GM19351 (cell line): ENCODE results near the gene HIVEP3.
A peak's percentile ranks its signal among the peaks of the same experiment; 100 is the strongest.

ENCODE experiments used
- ATAC-seq: cut with Tn5 transposase; IDR thresholded peaks from one replicate; pipeline ENCODE4 v1.9.1; 2021; ENCODE audit warnings: mild to moderate bottlenecking, moderate library complexity; ENCODE audit not compliant: unreplicated experiment

HIVEP3 gene

GRCh38 chr1:41894808-41895483 is 23.8 kb downstream of the HIVEP3 start:
- no peak for ATAC-seq

DNA sequence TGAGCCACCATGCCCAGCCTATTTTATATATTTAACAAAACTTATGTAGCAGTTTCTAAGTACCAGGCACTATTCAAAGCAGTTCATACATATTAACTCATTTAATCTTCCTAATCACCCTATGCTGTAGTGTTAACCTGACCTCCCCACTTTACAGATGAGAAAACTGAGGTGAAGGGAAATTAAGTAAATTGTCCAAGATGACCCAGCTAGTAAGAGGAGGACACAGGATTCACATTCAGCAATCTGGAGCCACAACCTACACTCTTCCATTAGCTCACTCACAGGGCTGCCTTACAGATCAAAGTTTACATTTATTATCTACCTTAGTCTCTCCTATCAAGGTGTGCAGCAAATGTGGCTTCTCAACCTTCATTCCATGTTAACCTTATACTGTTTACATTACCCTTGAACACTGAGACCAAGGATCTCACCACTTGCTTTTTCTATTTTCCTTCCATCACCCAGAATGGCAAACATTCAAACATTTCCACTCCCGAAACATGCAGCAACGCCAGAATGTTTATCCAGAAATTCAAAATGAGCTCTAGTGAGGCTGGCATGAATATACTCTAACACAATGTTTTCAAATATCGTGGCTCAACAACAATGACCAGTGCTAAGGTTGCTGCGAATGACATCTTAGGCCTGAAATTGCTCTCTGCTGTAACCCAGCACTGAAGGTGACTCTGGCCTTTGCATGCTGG is 24.5 kb downstream of the HIVEP3 start:
- ATAC-seq, result no peak

GRCh38 chr1:41892301-41892781 is 26.4 kb downstream of the HIVEP3 start:
- ATAC-seq, result no peak

GRCh38 chr1:41891199-41891896 is 27.4 kb downstream of the HIVEP3 start:
- peak; percentile 94 for ATAC-seq

GRCh38 chr1:41890825-41891198 is 27.9 kb downstream of the HIVEP3 start:
- no peak for ATAC-seq

GRCh38 chr1:41889506-41890414 is 29.0 kb downstream of the HIVEP3 start:
- no peak for ATAC-seq

- ATAC-seq, result no peak
These were observed 30.0 kb downstream of the HIVEP3 start for GRCh38 chr1:41888756-41889155.

- no peak for ATAC-seq
These were observed 31.4 kb downstream of the HIVEP3 start for GRCh38 chr1:41887365-41887764.

DNA sequence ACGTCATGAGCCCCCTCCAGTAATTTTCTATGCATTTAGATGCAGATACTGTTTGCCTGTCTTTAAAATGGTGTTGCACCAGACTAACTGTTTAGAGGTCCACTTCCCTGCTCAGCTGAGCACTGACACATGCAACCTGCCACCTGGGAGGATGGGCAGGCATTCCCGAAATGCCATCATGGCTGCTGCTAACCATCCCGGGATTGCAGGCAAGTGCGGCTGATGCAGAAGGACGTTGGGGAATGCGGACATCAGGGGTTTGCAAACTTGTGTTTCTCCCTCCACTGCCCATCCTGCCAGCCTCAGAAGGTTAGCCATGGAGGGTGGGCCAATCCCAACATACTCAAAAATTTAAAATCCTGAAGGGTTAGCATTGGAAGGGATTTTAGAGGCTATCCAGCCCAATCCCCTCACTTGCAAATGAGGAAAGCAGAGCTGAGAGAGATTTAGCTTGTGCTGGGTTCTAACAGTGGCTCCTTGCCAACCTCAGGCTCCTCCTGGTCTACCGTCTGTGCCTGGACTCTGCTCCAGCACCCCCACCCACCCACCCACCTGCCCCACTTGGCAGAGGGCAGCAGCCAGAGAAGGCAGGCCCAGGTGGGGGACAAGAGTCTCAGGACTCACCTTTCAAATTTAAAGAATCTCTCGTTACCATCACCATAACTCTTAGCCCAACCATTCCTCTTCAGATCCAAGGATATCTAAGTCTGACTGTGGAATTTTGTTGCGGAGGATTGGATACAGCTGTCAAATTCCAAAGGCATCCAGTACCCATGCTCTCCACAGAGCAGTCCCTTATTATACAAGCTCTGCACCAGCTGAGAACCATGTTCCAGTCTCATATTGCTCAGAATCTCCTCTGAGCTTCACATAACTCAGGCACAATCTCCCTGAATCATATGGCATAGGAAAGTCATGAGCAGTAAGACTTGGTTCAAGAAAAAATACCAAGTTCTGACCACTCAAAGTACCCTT is 34.2 kb downstream of the HIVEP3 start:
- no peak for ATAC-seq

GRCh38 chr1:41883507-41883906 is 35.2 kb downstream of the HIVEP3 start:
- no peak for ATAC-seq

DNA sequence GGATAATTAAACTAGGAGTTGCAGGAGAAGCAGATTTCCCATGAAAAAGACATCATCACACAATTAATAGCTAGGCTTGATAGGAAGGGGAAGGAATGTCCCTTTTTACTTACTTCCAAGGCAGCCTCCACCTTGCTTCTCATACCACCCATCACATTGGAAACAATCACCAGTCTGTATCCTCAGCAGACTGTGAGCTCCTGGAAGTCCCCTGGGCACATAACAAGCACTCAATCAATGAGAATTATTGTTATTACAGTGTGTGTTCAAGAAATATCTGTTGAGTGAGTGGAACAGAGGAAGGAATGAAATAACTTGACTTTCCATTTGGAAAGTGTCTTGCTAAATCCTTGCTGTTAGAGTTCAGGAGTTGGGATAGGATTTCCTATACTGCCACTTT is 36.2 kb downstream of the HIVEP3 start:
- no peak for ATAC-seq

- no peak for ATAC-seq
These were observed 36.6 kb downstream of the HIVEP3 start for GRCh38 chr1:41882068-41882477.

DNA sequence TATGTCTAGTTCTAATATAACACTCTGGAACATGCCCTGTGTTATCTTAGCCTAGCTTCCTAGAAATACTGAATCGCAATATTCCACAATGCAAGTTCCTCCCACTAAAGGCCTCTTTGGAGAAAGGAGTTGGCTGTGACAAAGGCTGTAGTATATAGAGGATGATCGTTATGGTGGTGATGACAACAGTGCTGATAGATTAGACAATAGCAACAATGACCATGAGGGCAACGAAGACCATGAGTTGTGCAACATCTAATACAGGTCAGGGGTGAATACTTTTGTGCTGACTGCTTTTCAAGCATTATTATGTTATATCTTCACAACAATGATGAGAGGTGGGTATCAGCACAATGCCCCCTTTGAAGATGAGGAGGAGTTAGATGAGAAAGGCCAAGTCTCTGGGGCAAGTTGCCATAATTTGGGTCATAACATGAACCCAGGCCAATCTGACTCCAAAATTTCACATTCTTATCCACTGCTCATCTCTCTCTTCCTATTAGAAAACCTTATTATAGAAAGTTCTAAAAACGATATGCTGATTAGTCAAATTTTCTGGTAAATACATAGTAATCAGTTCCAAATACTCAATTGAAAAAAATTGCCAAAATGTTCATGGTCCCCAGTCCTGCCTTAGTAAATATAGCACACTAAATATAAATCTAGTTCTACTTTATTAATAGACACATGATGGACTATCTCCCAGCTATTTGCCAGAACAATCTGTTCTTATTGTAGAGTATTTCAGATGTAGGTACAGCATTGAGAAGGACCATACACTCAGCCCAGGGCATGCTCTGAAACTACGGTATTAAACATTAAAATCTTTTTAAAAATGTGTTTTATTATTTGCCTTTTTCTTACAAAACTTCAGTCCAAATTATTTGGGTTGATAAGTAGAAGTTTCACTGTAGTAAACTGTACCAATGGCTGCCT is 37.5 kb downstream of the HIVEP3 start:
- no peak for ATAC-seq

DNA sequence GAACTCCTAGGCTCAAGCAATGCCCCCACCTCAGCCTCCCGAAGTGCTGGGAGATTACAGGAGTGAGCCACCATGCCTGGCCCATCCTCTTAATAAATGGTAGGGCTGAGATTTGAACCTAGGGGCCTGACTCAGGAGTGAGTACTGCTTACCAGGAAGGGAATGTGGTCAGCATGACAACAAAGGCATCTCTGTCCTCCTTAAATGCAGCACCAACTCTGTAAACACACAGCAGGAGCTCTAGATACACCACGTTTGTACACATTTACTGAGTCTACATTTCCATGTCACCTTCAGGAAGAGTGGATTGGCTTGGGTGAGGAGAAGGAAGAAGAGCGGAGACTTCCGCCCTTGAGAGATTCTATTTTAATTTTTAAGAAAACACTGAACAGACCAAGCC is 38.5 kb downstream of the HIVEP3 start:
- ATAC-seq, result no peak

DNA sequence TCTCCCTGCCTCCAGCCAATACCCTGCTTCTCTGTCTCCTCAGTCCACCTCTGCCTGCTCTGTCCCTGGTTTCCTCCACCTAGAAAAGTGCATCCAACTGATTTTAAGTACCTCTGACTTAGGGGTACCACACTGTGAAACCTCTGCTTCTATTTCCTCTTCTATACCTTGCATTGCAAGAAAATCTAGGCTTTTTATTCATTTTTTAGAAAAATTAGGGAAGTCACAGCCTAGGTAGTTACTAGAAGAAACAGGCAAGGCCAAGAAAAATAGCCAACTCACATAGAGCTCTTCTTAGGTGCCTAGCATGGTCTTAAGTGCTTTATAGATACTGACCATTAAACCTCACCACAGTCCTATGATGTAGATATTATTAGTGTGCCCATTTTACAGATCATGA is 39.1 kb downstream of the HIVEP3 start:
- no peak for ATAC-seq

DNA sequence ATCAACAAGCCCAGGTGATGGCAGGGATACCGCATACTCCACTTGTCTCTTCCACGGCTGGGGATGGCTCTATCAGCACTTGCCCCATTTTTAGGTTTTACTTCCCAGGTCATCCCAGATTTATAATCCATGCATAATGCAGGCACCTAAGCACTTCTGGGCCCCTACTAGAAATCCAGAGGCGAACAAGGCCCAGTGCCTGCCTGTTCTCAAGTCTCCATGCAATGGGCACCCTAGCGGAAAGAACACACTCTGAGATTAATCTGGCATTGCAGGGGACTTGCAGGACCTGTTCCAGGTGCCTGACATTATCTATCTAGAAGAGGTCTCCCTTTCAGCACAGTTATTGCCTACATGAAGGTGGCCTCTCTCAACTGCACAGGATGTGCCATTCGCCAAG is 39.8 kb downstream of the HIVEP3 start:
- no peak for ATAC-seq

- no peak for ATAC-seq
These were observed 40.2 kb downstream of the HIVEP3 start for GRCh38 chr1:41878495-41878894.

DNA sequence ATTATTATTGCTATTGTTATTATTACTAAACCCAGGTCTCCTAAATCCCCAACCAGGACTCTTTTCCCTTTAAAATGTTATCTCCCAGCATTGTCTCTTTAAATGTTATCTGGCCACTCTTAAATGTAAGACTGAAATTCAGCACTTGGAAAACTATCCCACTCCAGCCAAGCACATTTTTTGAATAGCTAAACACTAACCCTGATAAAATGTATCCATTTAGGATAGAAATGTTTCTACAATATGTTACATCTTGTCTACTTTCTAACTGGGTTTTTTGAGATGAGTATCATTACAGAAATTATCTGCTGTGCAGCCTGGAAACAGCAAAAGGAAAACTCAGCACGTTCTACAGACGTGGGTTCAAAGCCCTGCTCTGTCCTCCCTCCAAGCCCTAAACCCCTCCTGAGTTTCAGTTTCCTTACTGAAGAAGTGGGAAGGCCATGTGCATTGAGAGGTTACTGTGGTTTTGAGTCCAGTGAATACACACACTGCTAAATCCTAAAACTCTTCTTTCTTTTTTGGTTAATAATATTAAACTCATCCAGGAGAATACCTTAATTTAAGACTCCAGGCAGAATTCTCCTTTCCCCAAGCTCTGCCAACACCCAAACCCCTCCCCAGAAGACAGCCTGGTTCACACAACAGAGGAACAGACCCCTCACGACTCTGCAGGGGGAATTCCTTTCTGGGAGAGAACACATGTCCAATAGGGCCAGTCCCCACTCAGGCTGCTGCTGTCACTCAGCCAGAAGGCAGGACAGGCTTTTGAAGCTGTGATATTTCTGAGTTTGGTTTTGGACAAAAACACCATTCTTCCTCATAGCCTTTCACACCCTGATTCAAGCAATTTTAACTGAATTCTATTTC is 41.9 kb downstream of the HIVEP3 start:
- no peak for ATAC-seq
